Ovary (tissue), 9 donors: ENCODE results near the gene LGR4. TPM values are rescaled to one million over a fixed set of nuclear protein-coding genes. Genes with fewer than 3 reads are reported as not detected.
A peak's percentile ranks its signal among the peaks of the same experiment; 100 is the strongest.

Source experiments
- DNase-seq, 5 donors: peaks; one replicate each; pipeline ENCODE4 v3.0.0-alpha.2; 2019 to 2020
- H3K27ac ChIP-seq, 2 donors: fragments of 200-600 bp; one replicate each; pipeline versions ENCODE4 v1.5.1 to v1.8.0; 2019 to 2022
- H3K27me3 ChIP-seq: fragments of 200-600 bp; one replicate; pipeline ENCODE4 v1.8.0; 2022
- H3K36me3 ChIP-seq: fragments of 200-600 bp; sonication (generic); one replicate; pipeline ENCODE4 v1.5.1; 2019
- H3K4me1 ChIP-seq: one replicate; pipeline ENCODE4 v1.8.1; 2013; ENCODE audit warnings: mild to moderate bottlenecking, moderate library complexity; ENCODE audit not compliant: insufficient read depth
- H3K4me3 ChIP-seq: fragments of 200-600 bp; sonication (generic); one replicate; pipeline ENCODE4 v1.5.1; 2017
- H3K9me3 ChIP-seq, 2 donors: fragments of 200-600 bp in 1 of 2; sonication (generic) in 1 of 2; one replicate each; pipeline versions ENCODE4 v1.5.1 to v1.8.1; 2013 to 2019; ENCODE audit warnings: mild to moderate bottlenecking in 1 of 2, moderate library complexity in 1 of 2
- CTCF ChIP-seq, 3 donors: fragments of 450-650 bp in 2 of 3; fragments of 200-600 bp in 1 of 3; IDR thresholded peaks; one replicate each; pipeline versions ENCODE4 v1.5.1 to v1.8.0; 2016 to 2022; ENCODE audit warnings: antibody characterized with exemption in 3 of 3, mild to moderate bottlenecking in 1 of 3
- EP300 ChIP-seq: sonication (generic); formaldehyde crosslinking; IDR thresholded peaks from one replicate; pipeline ENCODE4 v1.6.1; 2017; ENCODE audit warnings: antibody characterized with exemption
- POLR2A ChIP-seq: fragments of 450-650 bp; IDR thresholded peaks from one replicate; pipeline ENCODE4 v1.6.1; 2017; ENCODE audit warnings: antibody characterized with exemption, mild to moderate bottlenecking, moderate library complexity
- WGBS, 3 donors: extraction: QIAGEN DNeasy Blood & Tissue Kit in 1 of 3; methylation state at CpG; one replicate each; pipeline versions ENCODE4 v1.1.5 to v1.1.7; 2013 to 2017; 5-methylcytosine and 5-hydroxymethylcytosine counted together
- intact Hi-C, 4 donors: fragments of 100-400 bp; cut with DNase I; formaldehyde crosslinking; loops; one replicate each; pipeline versions ENCODE4 v1.11.0 to v1.15.1; 2022 to 2023
- polyA plus RNA-seq, 2 donors: library from polyadenylated mRNA; stranded (reverse); fragments of 200-250 nt in 1 of 2; fragments of 350-450 nt in 1 of 2; fragmentation: Illumina TruSeq in 1 of 2; extraction: RNeasy Lipid Tissue Mini Kit (QIAGEN cat#74804) in 1 of 2; gene quantifications; one replicate each; pipeline ENCODE4 v1.2.3, GENCODE V29; 2013 to 2014
- total RNA-seq, 7 donors: library from RNA; depleted of rRNA in 2 of 7; stranded (reverse); fragments of >200 nt in 2 of 7; fragmentation: NEBNext Ultra II Directional in 3 of 7; extraction: Animal tissue kit (Norgen Biotek cat#: 25700) in 3 of 7; gene quantifications; one replicate each; pipeline versions ENCODE4 v1.1.0 to v1.2.4, GENCODE V29; 2016 to 2023
- donor health status: DM: no; HTN: no; CAD: no; lungs with moderate emphysema.
- donor health status: DM: no; HTN: no; CAD: no.
- donor health status: Bipolar disorder and iron deficiency.
- donor health status: DM: yes; HTN: yes; CAD: no.
- donor health status: DM: no; HTN: no; CAD: no.
- donor health status: DM: yes; HTN: yes; CAD: no.

Gene LGR4
- total and polyA plus RNA-seq, 9 donors, result 15.3 to 51.1 (median 32.3) TPM

GRCh38 chr11:27509908-27510307 lies 37.3 kb upstream of the LGR4 start:
- intact Hi-C loops, result loop anchor here in 1 of 4 donors (10.0 kb wide), 1 partner anchor 145 kb away; the partner anchor contains the start of gene CCDC34
- H3K4me1 ChIP-seq, result no peaks in the 10 kb centered on the region
- no peak for DNase-seq
- H3K27me3 ChIP-seq, result no peaks in the 10 kb centered on the region
- no peak overlapping the region for H3K27ac ChIP-seq
- H3K4me3 ChIP-seq, result no peak overlapping the region
- no peaks in the 10 kb centered on the region for H3K9me3 ChIP-seq
- no peak for TF ChIP-seq CTCF (IDR thresholded peaks at IDR 0.05)
- no peak for TF ChIP-seq EP300
- no peak for TF ChIP-seq POLR2A
- WGBS, 3 donors, result 91 to 95% (median 93%) methylated on average over 4 of the region's 4 CpGs
- H3K36me3 ChIP-seq, result no peaks in the 10 kb centered on the region

GRCh38 chr11:27507557-27508322 lies 35.1 kb upstream of the LGR4 start:
- Histone ChIP-seq H3K36me3 (no peaks in the 10 kb centered on the region), H3K4me1 (no peaks in the 10 kb centered on the region), H3K27me3 (no peaks in the 10 kb centered on the region), H3K9me3 (no peaks in the 10 kb centered on the region), H3K27ac (peak overlapping the region in 1 of 2 donors; percentile 75), H3K4me3 (no peak overlapping the region)
- intact Hi-C loops, result no loop called here
- 95 to 98% (median 97%) methylated on average over 4 of the region's 4 CpGs for WGBS, 3 donors
- DNase-seq, result no peak
- TF ChIP-seq EP300 (no peak), CTCF (IDR thresholded peaks at IDR 0.05) (no peak), POLR2A (no peak)

GRCh38 chr11:27506200-27507182 lies 33.9 kb upstream of the LGR4 start, which contains the start of gene LIN7C:
TSS of gene LIN7C (minus strand) at chr11:27506769. CDS start at chr11:27506752, 17 bp downstream.
- DNase-seq, result peak; percentile 95 to 98 (median 96)
- intact Hi-C loops, result no loop called here
- TF ChIP-seq CTCF (IDR thresholded peaks at IDR 0.05) (no peak), POLR2A (peak; percentile 89)
- no peaks in the 10 kb centered on the region for H3K36me3 ChIP-seq
- WGBS, 3 donors, result 0 to 1% (median 1%) methylated on average over 56 to 60 of the region's 60 CpGs
- H3K27me3 ChIP-seq, result no peaks in the 10 kb centered on the region
- peak within 1 kb of the TSS; percentile 70 to 75 for H3K27ac ChIP-seq
- H3K9me3 ChIP-seq, result no peaks in the 10 kb centered on the region
- peak within 1 kb of the TSS; percentile 56 for H3K4me3 ChIP-seq
- H3K4me1 ChIP-seq, result no peaks in the 10 kb centered on the region

GRCh38 chr11:27505781-27506180 lies 33.2 kb upstream of the LGR4 start:
- H3K27me3 ChIP-seq, result no peaks in the 10 kb centered on the region
- H3K27ac ChIP-seq, result peak overlapping the region; percentile 70 to 75
- intact Hi-C loops, result no loop called here
- no peak for DNase-seq
- 2 to 6% (median 5%) methylated on average over 5 of the region's 5 CpGs for WGBS, 3 donors
- H3K4me3 ChIP-seq, result peak overlapping the region; percentile 56
- no peaks in the 10 kb centered on the region for H3K4me1 ChIP-seq
- H3K36me3 ChIP-seq, result no peaks in the 10 kb centered on the region
- TF ChIP-seq POLR2A (no peak), CTCF (IDR thresholded peaks at IDR 0.05) (no peak), EP300 (no peak)
- H3K9me3 ChIP-seq, result no peaks in the 10 kb centered on the region
